ENCODE data around the gene SCN11A. TPM values are rescaled to one million over a fixed set of nuclear protein-coding genes. Genes with fewer than 3 reads are reported as not detected.

Gene SCN11A
- total and polyA plus RNA-seq, 2 of the 13 experiments (the other 11 are each of a cell fraction or from before 2014, with no cell fraction given): 0.02 to 0.11 TPM

DNA sequence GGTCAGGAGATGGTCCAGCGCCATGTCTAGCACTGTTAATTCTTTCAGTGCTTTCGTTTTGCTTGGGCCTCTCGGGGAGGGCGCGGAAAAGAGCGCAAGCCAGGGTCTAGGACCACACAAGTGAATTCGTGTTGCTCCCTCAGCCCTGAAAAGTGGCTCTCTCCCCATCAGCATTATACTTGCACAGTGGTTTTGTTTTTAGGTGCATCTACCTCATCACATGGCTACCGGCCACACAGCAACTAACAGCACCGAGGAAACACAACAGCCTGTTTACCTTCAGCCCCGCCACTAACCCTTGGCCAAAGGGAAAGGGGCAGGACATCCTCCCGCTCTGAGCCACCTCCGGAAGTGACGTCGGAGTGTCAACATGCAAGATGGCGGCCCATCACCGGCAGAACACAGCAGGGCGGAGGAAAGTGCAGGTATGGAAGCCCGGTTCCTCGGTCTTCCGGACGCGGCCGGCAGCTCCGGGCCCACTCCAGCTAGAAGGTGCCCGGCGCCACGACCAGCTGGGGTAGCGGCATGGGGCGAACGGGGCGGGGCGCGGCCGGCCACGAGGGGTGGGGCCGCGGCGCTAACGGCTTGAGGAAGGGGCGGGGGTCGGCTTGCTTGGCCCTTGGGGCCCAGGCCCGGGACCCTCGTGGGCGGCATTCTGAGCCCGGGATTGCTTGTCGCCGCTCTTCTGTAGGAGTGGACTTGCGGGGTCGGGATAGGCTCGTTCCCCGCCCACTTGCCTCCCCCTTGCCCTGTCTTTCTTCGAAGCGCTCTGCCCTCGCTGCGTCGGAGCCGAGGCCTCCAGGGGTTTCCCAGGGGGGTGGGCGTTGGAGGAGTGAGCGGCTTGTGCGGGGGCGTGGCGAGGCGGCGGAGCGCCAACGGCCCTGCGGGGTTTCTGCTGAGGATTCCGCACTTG lies at the start of gene SCN11A, which contains the start of gene WDR48 (continued):
- TF ChIP-seq SUZ12 (IDR thresholded peaks at IDR 0.05; ENCODE audit: low read depth, low read length): no peak
- TF ChIP-seq ZNF354B (CRISPR knock-in tag; IDR thresholded peaks at IDR 0.05): no peak
- TF ChIP-seq AGO2 (optimal IDR thresholded peaks at IDR 0.05; ENCODE audit: low read depth, low read length): peak; percentile 56
- peak; percentile 58 for TF ChIP-seq ZNF644 (CRISPR knock-in tag; IDR thresholded peaks at IDR 0.05; ENCODE audit: low read depth)
- no peak for TF ChIP-seq PAF1 (CRISPR knock-in tag; IDR thresholded peaks at IDR 0.05)
- TF ChIP-seq, protein P1, sequence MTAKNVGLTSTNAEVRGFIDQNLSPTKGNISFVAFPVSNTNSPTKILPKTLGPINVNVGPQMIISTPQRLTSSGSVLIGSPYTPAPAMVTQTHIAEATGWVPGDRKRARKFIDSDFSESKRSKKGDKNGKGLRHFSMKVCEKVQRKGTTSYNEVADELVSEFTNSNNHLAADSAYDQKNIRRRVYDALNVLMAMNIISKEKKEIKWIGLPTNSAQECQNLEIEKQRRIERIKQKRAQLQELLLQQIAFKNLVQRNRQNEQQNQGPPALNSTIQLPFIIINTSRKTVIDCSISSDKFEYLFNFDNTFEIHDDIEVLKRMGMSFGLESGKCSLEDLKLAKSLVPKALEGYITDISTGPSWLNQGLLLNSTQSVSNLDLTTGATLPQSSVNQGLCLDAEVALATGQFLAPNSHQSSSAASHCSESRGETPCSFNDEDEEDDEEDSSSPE (CRISPR knock-in tag; IDR thresholded peaks at IDR 0.05): peak; percentile 79
- no peak for TF ChIP-seq ZZZ3 (CRISPR knock-in tag; IDR thresholded peaks at IDR 0.05; ENCODE audit: borderline replicate concordance)
- no peak for TF ChIP-seq ZNF670 (CRISPR knock-in tag; IDR thresholded peaks at IDR 0.05; ENCODE audit: borderline replicate concordance)
- no peak for TF ChIP-seq TERF1 (CRISPR knock-in tag; IDR thresholded peaks at IDR 0.05)
- TF ChIP-seq ZNF674 (CRISPR knock-in tag; IDR thresholded peaks at IDR 0.05; ENCODE audit: low read depth): no peak
- TF ChIP-seq MEF2D (CRISPR knock-in tag; IDR thresholded peaks at IDR 0.05): peak; percentile 70; the same call in 1 of the 2 replicates
- TF ChIP-seq, protein P2, sequence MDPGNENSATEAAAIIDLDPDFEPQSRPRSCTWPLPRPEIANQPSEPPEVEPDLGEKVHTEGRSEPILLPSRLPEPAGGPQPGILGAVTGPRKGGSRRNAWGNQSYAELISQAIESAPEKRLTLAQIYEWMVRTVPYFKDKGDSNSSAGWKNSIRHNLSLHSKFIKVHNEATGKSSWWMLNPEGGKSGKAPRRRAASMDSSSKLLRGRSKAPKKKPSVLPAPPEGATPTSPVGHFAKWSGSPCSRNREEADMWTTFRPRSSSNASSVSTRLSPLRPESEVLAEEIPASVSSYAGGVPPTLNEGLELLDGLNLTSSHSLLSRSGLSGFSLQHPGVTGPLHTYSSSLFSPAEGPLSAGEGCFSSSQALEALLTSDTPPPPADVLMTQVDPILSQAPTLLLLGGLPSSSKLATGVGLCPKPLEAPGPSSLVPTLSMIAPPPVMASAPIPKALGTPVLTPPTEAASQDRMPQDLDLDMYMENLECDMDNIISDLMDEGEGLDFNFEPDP (CRISPR knock-in tag; conservative IDR thresholded peaks at IDR 0.05): no peak
- peak; percentile 50 for TF ChIP-seq SP5 (CRISPR knock-in tag; IDR thresholded peaks at IDR 0.05; ENCODE audit: borderline replicate concordance, low read depth)
- TF ChIP-seq, protein P3, sequence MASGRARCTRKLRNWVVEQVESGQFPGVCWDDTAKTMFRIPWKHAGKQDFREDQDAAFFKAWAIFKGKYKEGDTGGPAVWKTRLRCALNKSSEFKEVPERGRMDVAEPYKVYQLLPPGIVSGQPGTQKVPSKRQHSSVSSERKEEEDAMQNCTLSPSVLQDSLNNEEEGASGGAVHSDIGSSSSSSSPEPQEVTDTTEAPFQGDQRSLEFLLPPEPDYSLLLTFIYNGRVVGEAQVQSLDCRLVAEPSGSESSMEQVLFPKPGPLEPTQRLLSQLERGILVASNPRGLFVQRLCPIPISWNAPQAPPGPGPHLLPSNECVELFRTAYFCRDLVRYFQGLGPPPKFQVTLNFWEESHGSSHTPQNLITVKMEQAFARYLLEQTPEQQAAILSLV (CRISPR knock-in tag; IDR thresholded peaks at IDR 0.05; ENCODE audit: borderline replicate concordance): peak; percentile 74; the same call in 1 of the 2 replicates
- TF ChIP-seq MIER2 (CRISPR knock-in tag; IDR thresholded peaks at IDR 0.05): peak; percentile 54
- TF ChIP-seq UBTF (CRISPR knock-in tag; IDR thresholded peaks at IDR 0.05): peak; percentile 66
- no peak for TF ChIP-seq ZNF569 (CRISPR knock-in tag; IDR thresholded peaks at IDR 0.05; ENCODE audit: borderline replicate concordance)
- no peak for TF ChIP-seq ZNF597 (CRISPR knock-in tag; IDR thresholded peaks at IDR 0.05)
- no peak for TF ChIP-seq ZNF362 (CRISPR knock-in tag; IDR thresholded peaks at IDR 0.05; ENCODE audit: borderline replicate concordance)
